HepG2 (cell line): ENCODE data around the gene KCNRG. TPM values are rescaled to one million over a fixed set of nuclear protein-coding genes. Genes with fewer than 3 reads are reported as not detected.

Source experiments
- CC2D1A ChIP-seq: sonication (generic); formaldehyde crosslinking; IDR thresholded peaks from 2 replicates; pipeline ENCODE4 v1.8.1; 2023; ENCODE audit warnings: mild to moderate bottlenecking, missing genetic modification reagents
- DPF2 ChIP-seq: sonication (generic); formaldehyde crosslinking; IDR thresholded peaks from 2 replicates; pipeline ENCODE4 v1.4.0; 2020; ENCODE audit warnings: mild to moderate bottlenecking, low read depth, missing genetic modification reagents, borderline replicate concordance
- ELF3 ChIP-seq: IDR thresholded peaks from 2 replicates; pipeline ENCODE4 v1.6.1; 2016; ENCODE audit warnings: missing genetic modification reagents, missing compliant biosample characterization
- GATAD2A ChIP-seq: IDR thresholded peaks from 2 replicates; pipeline ENCODE4 v1.6.1; 2016
- KAT2B ChIP-seq: fragments of 150-350 bp; IDR thresholded peaks from 2 replicates; pipeline ENCODE4 v1.6.1; 2014; ENCODE audit warnings: low read depth, low read length, borderline replicate concordance
- KDM2A ChIP-seq: sonication (generic); formaldehyde crosslinking; IDR thresholded peaks from 2 replicates; pipeline ENCODE4 v1.4.0; 2020; ENCODE audit warnings: low read depth, missing genetic modification reagents, borderline replicate concordance
- PITX1 ChIP-seq: sonication (generic); formaldehyde crosslinking; IDR thresholded peaks from 2 replicates; pipeline ENCODE4 v1.5.1; 2020; ENCODE audit warnings: mild to moderate bottlenecking, missing genetic modification reagents
- SAP130 ChIP-seq: IDR thresholded peaks from 2 replicates; pipeline ENCODE4 v1.6.1; 2016; ENCODE audit warnings: low read depth
- SIN3A ChIP-seq: IDR thresholded peaks from 2 replicates; pipeline ENCODE4 v1.6.1; 2011; ENCODE audit warnings: low read depth, mild to moderate bottlenecking, control low read depth, low read length, borderline replicate concordance
- STAG1 ChIP-seq: sonication (generic); formaldehyde crosslinking; IDR thresholded peaks from 2 replicates; pipeline ENCODE4 v1.4.0; 2020; ENCODE audit warnings: missing genetic modification reagents
- ZNF264 ChIP-seq: sonication (generic); formaldehyde crosslinking; IDR thresholded peaks from 2 replicates; pipeline ENCODE4 v1.4.0; 2020; ENCODE audit warnings: missing genetic modification reagents
- ZNF276 ChIP-seq: sonication (generic); formaldehyde crosslinking; IDR thresholded peaks from 2 replicates; pipeline ENCODE4 v1.4.0; 2020; ENCODE audit warnings: mild to moderate bottlenecking, low read depth, missing genetic modification reagents
- ZNF383 ChIP-seq: sonication (generic); formaldehyde crosslinking; IDR thresholded peaks from 2 replicates; pipeline ENCODE4 v1.4.0; 2020; ENCODE audit warnings: missing genetic modification reagents, mild to moderate bottlenecking, borderline replicate concordance
- ZNF431 ChIP-seq: sonication (generic); formaldehyde crosslinking; IDR thresholded peaks from 2 replicates; pipeline ENCODE4 v1.9.0; 2022; ENCODE audit warnings: missing genetic modification reagents, low read depth, mild to moderate bottlenecking, borderline replicate concordance
- ZNF510 ChIP-seq: sonication (generic); formaldehyde crosslinking; IDR thresholded peaks from 2 replicates; pipeline ENCODE4 v1.4.0; 2020; ENCODE audit warnings: low read depth, mild to moderate bottlenecking, missing genetic modification reagents
- ZNF775 ChIP-seq: sonication (generic); formaldehyde crosslinking; IDR thresholded peaks from 2 replicates; pipeline ENCODE4 v1.4.0; 2020; ENCODE audit warnings: missing genetic modification reagents, mild to moderate bottlenecking, moderate library complexity, borderline replicate concordance
- ZNF788 ChIP-seq: sonication (generic); formaldehyde crosslinking; IDR thresholded peaks from 2 replicates; pipeline ENCODE4 v1.5.0; 2020; ENCODE audit warnings: mild to moderate bottlenecking, missing genetic modification reagents, borderline replicate concordance
- ZSCAN25 ChIP-seq: sonication (generic); formaldehyde crosslinking; IDR thresholded peaks from 2 replicates; pipeline ENCODE4 v1.8.0; 2022; ENCODE audit warnings: mild to moderate bottlenecking, missing genetic modification reagents
- polyA plus RNA-seq, 8 experiments: library from polyadenylated mRNA; depleted of rRNA in 3 of 8; stranded (reverse) in 7 of 8; unstranded in 1 of 8; fragments of >200 nt; fragmentation: Illumina TruSeq in 4 of 8; extraction: Trizol in 4 of 8; gene quantifications; 2 replicates each; pipeline versions ENCODE4 v1.2.1 to v1.2.3, GENCODE V29; 2011 to 2016; ENCODE audit warnings: low read depth in 4 of 8, missing spikeins in 1 of 8, mixed read lengths in 1 of 8; ENCODE audit not compliant: insufficient read depth in 1 of 8
- total RNA-seq, 5 experiments: library from RNA; depleted of rRNA; stranded (reverse); fragments of >200 nt; fragmentation: Illumina TruSeq; extraction: Trizol; gene quantifications; 2 replicates each; pipeline ENCODE4 v1.2.3, GENCODE V29; 2016; ENCODE audit warnings: low read depth in 1 of 5
- TF ChIP-seq, protein P1 (sequence below): sonication (generic); formaldehyde crosslinking; conservative IDR thresholded peaks from 2 replicates; pipeline ENCODE4 v1.4.0; 2020; ENCODE audit warnings: missing genetic modification reagents
- TF ChIP-seq, protein P2 (sequence below): sonication (generic); formaldehyde crosslinking; IDR thresholded peaks from 2 replicates; pipeline ENCODE4 v1.5.0; 2020; ENCODE audit warnings: mild to moderate bottlenecking, missing genetic modification reagents, moderate library complexity
- TF ChIP-seq, protein P3 (sequence below), 2 experiments: sonication (generic) in 1 of 2; formaldehyde crosslinking in 1 of 2; IDR thresholded peaks; 2 replicates each; pipeline versions ENCODE4 v1.4.0 to v1.6.1; 2018 to 2020; ENCODE audit warnings: missing genetic modification reagents in 2 of 2, borderline replicate concordance in 1 of 2, low read depth in 1 of 2, mild to moderate bottlenecking in 1 of 2, missing biosample characterization in 1 of 2

Gene KCNRG
- total and polyA plus RNA-seq, 2 of the 13 experiments (the other 11 are each of a cell fraction or from before 2014, with no cell fraction given) = 1.0 to 1.5 TPM

- TF ChIP-seq, protein P1, sequence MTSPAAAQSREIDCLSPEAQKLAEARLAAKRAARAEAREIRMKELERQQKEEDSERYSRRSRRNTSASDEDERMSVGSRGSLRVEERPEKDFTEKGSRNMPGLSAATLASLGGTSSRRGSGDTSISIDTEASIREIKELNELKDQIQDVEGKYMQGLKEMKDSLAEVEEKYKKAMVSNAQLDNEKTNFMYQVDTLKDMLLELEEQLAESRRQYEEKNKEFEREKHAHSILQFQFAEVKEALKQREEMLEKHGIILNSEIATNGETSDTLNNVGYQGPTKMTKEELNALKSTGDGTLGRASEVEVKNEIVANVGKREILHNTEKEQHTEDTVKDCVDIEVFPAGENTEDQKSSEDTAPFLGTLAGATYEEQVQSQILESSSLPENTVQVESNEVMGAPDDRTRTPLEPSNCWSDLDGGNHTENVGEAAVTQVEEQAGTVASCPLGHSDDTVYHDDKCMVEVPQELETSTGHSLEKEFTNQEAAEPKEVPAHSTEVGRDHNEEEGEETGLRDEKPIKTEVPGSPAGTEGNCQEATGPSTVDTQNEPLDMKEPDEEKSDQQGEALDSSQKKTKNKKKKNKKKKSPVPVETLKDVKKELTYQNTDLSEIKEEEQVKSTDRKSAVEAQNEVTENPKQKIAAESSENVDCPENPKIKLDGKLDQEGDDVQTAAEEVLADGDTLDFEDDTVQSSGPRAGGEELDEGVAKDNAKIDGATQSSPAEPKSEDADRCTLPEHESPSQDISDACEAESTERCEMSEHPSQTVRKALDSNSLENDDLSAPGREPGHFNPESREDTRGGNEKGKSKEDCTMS (CRISPR knock-in tag) = no peak
- no peak for TF ChIP-seq ZNF383 (CRISPR knock-in tag)
- TF ChIP-seq, protein P2, sequence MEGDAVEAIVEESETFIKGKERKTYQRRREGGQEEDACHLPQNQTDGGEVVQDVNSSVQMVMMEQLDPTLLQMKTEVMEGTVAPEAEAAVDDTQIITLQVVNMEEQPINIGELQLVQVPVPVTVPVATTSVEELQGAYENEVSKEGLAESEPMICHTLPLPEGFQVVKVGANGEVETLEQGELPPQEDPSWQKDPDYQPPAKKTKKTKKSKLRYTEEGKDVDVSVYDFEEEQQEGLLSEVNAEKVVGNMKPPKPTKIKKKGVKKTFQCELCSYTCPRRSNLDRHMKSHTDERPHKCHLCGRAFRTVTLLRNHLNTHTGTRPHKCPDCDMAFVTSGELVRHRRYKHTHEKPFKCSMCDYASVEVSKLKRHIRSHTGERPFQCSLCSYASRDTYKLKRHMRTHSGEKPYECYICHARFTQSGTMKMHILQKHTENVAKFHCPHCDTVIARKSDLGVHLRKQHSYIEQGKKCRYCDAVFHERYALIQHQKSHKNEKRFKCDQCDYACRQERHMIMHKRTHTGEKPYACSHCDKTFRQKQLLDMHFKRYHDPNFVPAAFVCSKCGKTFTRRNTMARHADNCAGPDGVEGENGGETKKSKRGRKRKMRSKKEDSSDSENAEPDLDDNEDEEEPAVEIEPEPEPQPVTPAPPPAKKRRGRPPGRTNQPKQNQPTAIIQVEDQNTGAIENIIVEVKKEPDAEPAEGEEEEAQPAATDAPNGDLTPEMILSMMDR = peak; percentile 94
- TF ChIP-seq ZNF788 (CRISPR knock-in tag) = no peak
- TF ChIP-seq SIN3A = no peak
- no peak for TF ChIP-seq ZNF276 (CRISPR knock-in tag)
- peak; percentile 42; the same call in 1 of the 2 replicates for TF ChIP-seq ELF3 (CRISPR knock-in tag)
- no peak for TF ChIP-seq DPF2
- TF ChIP-seq SAP130 = peak; percentile 21; the same call in 1 of the 2 replicates
- TF ChIP-seq KAT2B = no peak
- no peak for TF ChIP-seq ZNF264 (CRISPR knock-in tag)
- no peak for TF ChIP-seq ZNF431 (CRISPR knock-in tag)
- TF ChIP-seq ZSCAN25 (CRISPR knock-in tag) = no peak
- no peak for TF ChIP-seq KDM2A
- TF ChIP-seq CC2D1A (CRISPR knock-in tag) = no peak
- TF ChIP-seq PITX1 (CRISPR knock-in tag) = no peak
- TF ChIP-seq GATAD2A = no peak
- TF ChIP-seq, protein P3, sequence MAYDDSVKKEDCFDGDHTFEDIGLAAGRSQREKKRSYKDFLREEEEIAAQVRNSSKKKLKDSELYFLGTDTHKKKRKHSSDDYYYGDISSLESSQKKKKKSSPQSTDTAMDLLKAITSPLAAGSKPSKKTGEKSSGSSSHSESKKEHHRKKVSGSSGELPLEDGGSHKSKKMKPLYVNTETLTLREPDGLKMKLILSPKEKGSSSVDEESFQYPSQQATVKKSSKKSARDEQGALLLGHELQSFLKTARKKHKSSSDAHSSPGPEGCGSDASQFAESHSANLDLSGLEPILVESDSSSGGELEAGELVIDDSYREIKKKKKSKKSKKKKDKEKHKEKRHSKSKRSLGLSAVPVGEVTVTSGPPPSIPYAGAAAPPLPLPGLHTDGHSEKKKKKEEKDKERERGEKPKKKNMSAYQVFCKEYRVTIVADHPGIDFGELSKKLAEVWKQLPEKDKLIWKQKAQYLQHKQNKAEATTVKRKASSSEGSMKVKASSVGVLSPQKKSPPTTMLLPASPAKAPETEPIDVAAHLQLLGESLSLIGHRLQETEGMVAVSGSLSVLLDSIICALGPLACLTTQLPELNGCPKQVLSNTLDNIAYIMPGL (CRISPR knock-in tag; IDR thresholded peaks at IDR 0.05; ENCODE audit: borderline replicate concordance in 1 of 2, low read depth in 1 of 2) = peak in 1 of 2 experiments; percentile 32; a peak in 1 of 4 replicates
- TF ChIP-seq STAG1 (CRISPR knock-in tag) = peak; percentile 98
- no peak for TF ChIP-seq ZNF510 (CRISPR knock-in tag)
- no peak for TF ChIP-seq ZNF775 (CRISPR knock-in tag)
These were observed 38.7 kb upstream of the KCNRG start (continued) for GRCh38 chr13:49976314-49977258.
